H1 (cell line): Measurements from ENCODE around the gene KRTAP4-5.

Experiments
- ATF3 ChIP-seq: IDR thresholded peaks from 2 replicates; pipeline ENCODE4 v1.6.1; 2011; ENCODE audit warnings: low read depth, mild to moderate bottlenecking, low read length; ENCODE audit not compliant: insufficient read depth
- BCL11A ChIP-seq, 2 experiments: IDR thresholded peaks; one replicate each; pipeline ENCODE4 v1.6.1; 2011; ENCODE audit warnings: low read depth in 2 of 2, low read length in 2 of 2, mild to moderate bottlenecking in 2 of 2
- CTCF ChIP-seq, 3 experiments: IDR thresholded peaks; 1 replicate in 2 of 3; 2 replicates in 1 of 3; pipeline versions ENCODE4 v1.5.1 to v1.6.1; 2011; ENCODE audit warnings: low read length in 3 of 3, mild to moderate bottlenecking in 3 of 3, inconsistent platforms in 2 of 3, low read depth in 1 of 3, moderate library complexity in 1 of 3; ENCODE audit not compliant: insufficient read depth in 1 of 3; ENCODE audit errors: control extremely low read depth in 1 of 3
- POLR2A ChIP-seq, 2 experiments: IDR thresholded peaks; 1 replicate in 1 of 2; 2 replicates in 1 of 2; pipeline ENCODE4 v1.6.1; 2011; ENCODE audit warnings: low read depth in 2 of 2, low read length in 2 of 2, mild to moderate bottlenecking in 2 of 2; ENCODE audit errors: control extremely low read depth in 1 of 2
- POLR2AphosphoS5 ChIP-seq: IDR thresholded peaks from 2 replicates; pipeline ENCODE4 v1.6.1; 2011; ENCODE audit warnings: low read depth, low read length
- TF ChIP-seq, protein P1 (sequence below): IDR thresholded peaks from 2 replicates; pipeline ENCODE4 v1.6.1; 2012; ENCODE audit warnings: low read length, inconsistent platforms
- TF ChIP-seq, protein P2 (sequence below): IDR thresholded peaks from 2 replicates; pipeline ENCODE4 v1.6.1; 2012; ENCODE audit warnings: inconsistent platforms

DNA sequence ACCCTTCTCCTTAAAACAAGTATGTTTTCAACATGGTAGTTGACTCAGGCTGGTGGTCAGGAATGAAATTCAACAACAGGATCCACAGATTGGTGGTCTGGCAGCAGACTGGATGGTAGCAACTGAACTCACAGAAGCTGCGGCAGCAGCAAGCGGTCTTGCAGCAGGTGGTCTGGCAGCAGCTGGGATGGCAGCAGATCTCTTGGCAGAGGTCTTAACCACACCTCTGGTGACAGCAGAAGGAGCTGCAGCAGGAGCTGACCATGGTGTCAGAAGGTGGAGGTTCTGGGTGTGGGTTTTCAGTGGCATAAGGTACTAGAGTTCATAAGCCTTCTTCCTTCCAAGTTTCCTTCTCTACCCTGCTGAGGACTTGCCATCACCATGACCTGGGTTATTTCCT lies 37.2 kb upstream of the KRTAP4-5 start:
- TF ChIP-seq CTCF (IDR thresholded peaks at IDR 0.05; ENCODE audit: control extremely low read depth in 1 of 3, insufficient read depth in 1 of 3, low read depth in 1 of 3, low read length in 3 of 3) (no peak), POLR2A (IDR thresholded peaks at IDR 0.05; ENCODE audit: control extremely low read depth in 1 of 2, low read depth in 2 of 2, low read length in 2 of 2) (no peak), POLR2AphosphoS5 (no peak), ATF3 (no peak), BCL11A (IDR thresholded peaks at IDR 0.05; ENCODE audit: low read depth in 2 of 2, low read length in 2 of 2) (no peak)
- TF ChIP-seq, protein P1, sequence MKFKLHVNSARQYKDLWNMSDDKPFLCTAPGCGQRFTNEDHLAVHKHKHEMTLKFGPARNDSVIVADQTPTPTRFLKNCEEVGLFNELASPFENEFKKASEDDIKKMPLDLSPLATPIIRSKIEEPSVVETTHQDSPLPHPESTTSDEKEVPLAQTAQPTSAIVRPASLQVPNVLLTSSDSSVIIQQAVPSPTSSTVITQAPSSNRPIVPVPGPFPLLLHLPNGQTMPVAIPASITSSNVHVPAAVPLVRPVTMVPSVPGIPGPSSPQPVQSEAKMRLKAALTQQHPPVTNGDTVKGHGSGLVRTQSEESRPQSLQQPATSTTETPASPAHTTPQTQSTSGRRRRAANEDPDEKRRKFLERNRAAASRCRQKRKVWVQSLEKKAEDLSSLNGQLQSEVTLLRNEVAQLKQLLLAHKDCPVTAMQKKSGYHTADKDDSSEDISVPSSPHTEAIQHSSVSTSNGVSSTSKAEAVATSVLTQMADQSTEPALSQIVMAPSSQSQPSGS, result no peak
- TF ChIP-seq, protein P2, sequence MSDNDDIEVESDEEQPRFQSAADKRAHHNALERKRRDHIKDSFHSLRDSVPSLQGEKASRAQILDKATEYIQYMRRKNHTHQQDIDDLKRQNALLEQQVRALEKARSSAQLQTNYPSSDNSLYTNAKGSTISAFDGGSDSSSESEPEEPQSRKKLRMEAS, result no peak
